ENCODE results near the gene RUFY3.

The RUFY3 gene

DNA sequence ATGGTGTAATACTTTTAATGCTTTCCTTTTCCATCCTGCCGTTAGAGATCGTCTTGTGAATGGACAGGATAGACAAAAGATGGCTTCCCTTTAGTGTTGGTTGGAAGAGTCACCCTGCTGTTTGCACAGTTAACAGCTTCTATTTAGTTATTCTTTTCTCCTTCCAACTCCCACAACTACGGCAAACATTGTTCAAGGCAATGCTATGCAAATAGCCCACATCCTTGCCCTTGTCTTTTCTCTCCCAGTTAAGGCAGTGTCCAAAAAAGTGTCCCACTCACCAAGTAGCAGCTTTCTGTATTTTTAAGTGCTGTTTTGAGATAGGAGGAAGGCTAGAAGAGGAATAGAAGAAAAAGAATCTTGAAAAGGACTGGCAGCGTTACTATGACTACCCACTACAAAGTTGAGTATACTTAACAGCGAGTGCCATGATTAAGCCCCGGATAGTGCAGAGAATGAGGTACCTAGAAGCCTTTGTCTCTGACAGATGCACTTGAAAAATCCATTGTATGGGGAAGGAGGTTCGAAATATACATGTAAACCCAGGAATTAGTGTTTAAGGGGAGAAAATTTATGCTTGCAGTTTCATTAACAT, 12.1 kb upstream of the RUFY3 start:
- Histone ChIP-seq H3K4me1 (ENCODE audit: control insufficient read depth, insufficient read depth, low read length) (peaks cover 12% of the 10 kb centered on the region), H3K9ac (ENCODE audit: low read length) (no peak overlapping the region), H3K27me3 (ENCODE audit: control insufficient read depth, insufficient read depth, low read length) (no peaks in the 10 kb centered on the region), H3K27ac (ENCODE audit: low read depth, low read length) (no peak overlapping the region), H3K36me3 (ENCODE audit: control insufficient read depth, insufficient read depth, low read length) (no peaks in the 10 kb centered on the region), H3K4me3 (ENCODE audit: low read length) (no peak overlapping the region)

DNA sequence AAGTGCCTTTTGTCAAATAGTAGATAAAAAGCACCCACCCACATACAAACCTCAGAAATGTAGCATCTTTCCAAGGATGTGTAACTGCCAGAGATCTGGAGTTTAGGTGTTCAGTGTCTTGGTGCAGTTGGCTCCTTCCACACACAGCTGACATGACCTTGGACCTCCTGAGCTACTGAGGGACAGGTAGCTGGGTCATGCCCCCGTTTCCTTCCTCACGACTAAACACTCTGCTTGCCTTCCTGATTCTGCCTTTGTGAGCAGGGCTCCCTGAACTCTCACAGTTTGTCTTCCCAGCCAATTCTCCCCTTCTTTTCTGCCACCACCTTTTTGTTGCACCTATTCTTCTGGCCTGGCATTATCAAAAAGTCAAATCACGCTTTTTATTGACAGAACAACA, 10.2 kb upstream of the RUFY3 start:
- Histone ChIP-seq H3K4me1 (ENCODE audit: control insufficient read depth, insufficient read depth, low read length) (peaks cover 6% of the 10 kb centered on the region), H3K27me3 (ENCODE audit: control insufficient read depth, insufficient read depth, low read length) (no peaks in the 10 kb centered on the region), H3K36me3 (ENCODE audit: control insufficient read depth, insufficient read depth, low read length) (no peaks in the 10 kb centered on the region), H3K27ac (ENCODE audit: low read depth, low read length) (no peak overlapping the region), H3K9ac (ENCODE audit: low read length) (no peak overlapping the region), H3K4me3 (ENCODE audit: low read length) (no peak overlapping the region)

DNA sequence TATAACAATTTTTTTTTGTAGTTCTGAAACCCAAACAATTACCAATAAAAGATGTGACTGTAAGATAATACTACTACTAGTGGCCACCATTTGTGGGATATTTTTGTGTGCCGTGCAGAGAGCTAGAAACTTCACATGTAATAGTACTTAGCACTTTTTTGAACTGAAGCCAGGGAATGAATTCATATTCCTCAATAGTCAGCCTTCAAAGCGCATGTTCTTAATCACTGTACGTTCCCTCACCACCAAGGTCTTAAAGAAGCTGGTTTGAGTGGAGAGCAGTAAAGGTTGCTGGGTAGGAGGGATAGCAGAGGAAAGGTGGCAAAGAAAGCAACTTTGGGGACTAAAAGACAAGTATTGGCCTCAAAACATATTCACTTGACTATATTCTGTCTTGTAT, 9.6 kb upstream of the RUFY3 start:
- Histone ChIP-seq H3K4me3 (ENCODE audit: low read length) (no peak overlapping the region), H3K4me1 (ENCODE audit: control insufficient read depth, insufficient read depth, low read length) (peaks cover under 1% of the 10 kb centered on the region), H3K27ac (ENCODE audit: low read depth, low read length) (no peak overlapping the region), H3K36me3 (ENCODE audit: control insufficient read depth, insufficient read depth, low read length) (no peaks in the 10 kb centered on the region), H3K9ac (ENCODE audit: low read length) (no peak overlapping the region), H3K27me3 (ENCODE audit: control insufficient read depth, insufficient read depth, low read length) (no peaks in the 10 kb centered on the region)

DNA sequence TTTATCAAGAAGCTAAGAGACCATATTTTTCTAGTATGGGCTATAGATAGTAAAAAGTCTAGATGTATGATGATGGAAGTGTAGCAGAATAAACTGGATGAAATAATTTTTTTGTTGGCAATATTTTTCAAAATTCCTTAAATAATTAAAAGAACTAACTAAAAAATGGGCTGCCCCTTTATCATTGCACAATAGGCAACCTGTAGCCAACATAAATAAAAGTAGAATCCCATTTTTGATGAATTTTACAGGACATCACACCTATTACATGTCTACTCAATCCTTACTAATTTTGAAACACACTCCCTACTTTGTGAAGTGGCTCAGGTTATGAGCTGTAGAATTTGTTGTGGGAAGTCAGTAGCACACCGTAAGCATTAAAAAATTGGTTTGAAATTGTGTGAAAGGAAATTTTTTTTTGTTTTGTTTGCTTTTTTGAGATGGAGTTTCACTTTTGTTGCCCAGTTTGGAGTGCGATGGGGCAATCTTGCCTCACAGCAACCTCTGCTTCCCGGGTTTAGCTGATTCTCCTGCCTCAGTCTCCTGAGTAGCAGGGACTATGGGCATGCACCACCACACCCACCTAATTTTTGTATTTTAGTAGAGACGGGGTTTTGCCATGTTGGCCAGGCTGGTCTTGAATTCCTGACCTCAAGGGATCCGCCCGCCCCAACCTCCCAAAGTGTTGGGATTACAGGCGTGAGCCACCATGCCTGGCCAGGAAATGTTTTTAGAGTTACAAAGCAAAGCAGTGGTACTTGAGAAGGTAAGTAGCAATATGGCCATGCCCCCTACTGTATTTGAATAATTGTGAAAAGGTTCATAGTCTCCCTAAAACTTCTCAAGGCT, 8.9 kb upstream of the RUFY3 start:
- Histone ChIP-seq H3K27ac (ENCODE audit: low read depth, low read length) (no peak overlapping the region), H3K36me3 (ENCODE audit: control insufficient read depth, insufficient read depth, low read length) (no peaks in the 10 kb centered on the region), H3K4me3 (ENCODE audit: low read length) (no peak overlapping the region), H3K27me3 (ENCODE audit: control insufficient read depth, insufficient read depth, low read length) (no peaks in the 10 kb centered on the region), H3K9ac (ENCODE audit: low read length) (no peak overlapping the region), H3K4me1 (ENCODE audit: control insufficient read depth, insufficient read depth, low read length) (no peaks in the 10 kb centered on the region)

DNA sequence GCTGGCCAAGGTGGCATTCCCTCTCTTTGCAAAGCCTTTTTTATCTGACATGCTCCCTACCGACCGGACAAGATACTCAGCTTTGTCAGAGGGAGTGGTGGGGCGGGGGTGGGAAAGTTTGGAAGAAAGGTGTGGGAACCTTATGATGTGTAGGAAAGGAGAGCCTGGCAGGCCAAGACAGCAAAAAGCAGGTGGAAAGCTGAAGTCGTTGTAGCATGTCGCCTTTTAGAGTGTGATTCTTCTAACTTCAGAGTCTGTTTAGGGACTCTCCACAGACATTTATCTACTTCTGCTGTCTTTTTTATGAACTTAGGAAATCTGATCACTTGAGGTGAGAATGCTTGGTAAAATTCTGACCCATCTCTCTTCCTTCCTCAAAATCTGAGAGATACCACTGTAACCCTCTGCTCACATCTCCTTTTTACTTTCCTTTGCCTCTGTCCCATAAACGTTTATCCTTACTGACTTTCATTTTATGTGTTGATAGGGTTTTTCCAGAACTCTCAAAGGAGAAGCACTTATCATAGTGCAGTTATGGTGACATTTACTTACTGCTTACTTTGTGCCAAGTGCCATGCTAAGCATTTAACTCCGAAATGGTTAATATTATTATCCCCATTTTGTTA, 8.2 kb upstream of the RUFY3 start:
- H3K27me3 ChIP-seq (ENCODE audit: control insufficient read depth, insufficient read depth, low read length), result no peaks in the 10 kb centered on the region
- H3K27ac ChIP-seq (ENCODE audit: low read depth, low read length), result no peak overlapping the region
- no peaks in the 10 kb centered on the region for H3K4me1 ChIP-seq (ENCODE audit: control insufficient read depth, insufficient read depth, low read length)

DNA sequence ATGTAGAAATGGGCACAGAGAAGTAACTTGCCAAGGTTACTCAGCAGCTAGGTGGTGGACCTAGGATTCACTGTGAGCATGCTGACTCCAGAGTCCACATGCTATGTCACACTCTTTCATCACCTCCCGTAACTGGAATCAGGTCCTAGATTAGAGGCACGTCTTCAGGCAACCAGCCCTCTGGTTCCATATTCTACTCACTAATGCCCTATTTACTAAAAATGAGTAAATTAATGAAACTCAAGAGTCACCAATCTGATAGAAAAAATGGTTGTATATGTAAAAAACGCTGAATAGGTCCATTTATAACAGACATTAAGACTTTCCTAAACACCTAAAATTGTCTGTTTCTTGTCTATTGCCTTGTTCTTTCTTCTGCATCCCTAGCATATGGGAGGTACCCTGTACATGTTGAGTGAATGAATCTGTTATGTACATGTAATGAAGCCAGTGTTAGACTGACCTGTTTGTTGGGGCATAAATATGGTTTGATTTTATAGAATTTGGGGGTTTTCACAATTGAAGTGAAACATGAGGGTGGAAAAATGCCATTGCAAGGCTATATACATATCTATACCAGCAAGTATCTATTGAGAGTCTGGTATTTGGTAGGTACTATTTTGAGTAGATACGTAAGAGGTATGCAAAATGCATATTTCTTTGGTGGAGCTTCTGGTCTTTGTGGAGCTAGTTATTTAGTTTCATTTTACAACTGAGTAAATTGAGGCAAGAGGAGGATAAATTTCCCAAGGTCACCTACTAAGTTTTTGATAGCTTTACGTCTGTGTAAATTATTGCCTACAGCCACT, 7.5 kb upstream of the RUFY3 start:
- Histone ChIP-seq H3K4me3 (ENCODE audit: low read length) (no peak overlapping the region), H3K27ac (ENCODE audit: low read depth, low read length) (no peak overlapping the region), H3K9ac (ENCODE audit: low read length) (no peak overlapping the region), H3K4me1 (ENCODE audit: control insufficient read depth, insufficient read depth, low read length) (no peaks in the 10 kb centered on the region), H3K27me3 (ENCODE audit: control insufficient read depth, insufficient read depth, low read length) (no peaks in the 10 kb centered on the region), H3K36me3 (ENCODE audit: control insufficient read depth, insufficient read depth, low read length) (no peaks in the 10 kb centered on the region)

More for the DNA sequence above, 8.2 kb upstream of the RUFY3 start:
- Histone ChIP-seq H3K4me3 (ENCODE audit: low read length) (no peak overlapping the region), H3K9ac (ENCODE audit: low read length) (no peak overlapping the region), H3K36me3 (ENCODE audit: control insufficient read depth, insufficient read depth, low read length) (no peaks in the 10 kb centered on the region)

DNA sequence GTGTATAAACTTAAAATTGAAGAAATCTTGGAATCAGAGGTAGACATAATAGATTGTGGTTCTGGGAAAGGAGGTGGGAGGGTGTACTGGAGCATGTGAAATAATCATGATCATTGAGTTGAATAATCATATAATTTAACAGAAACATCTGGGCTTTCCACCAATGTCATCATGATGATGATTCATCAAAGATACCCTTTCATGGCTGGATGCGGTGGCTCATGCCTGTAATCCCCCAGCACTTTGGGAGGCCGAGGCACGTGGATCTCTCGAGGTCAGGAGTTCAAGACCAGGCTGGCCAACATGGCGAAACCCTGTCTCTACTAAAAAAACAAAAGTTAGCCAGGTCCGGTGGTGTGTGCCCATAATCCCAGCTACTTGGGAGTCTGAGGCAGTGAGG, 6.7 kb upstream of the RUFY3 start:
- no peak overlapping the region for H3K9ac ChIP-seq (ENCODE audit: low read length)
- no peaks in the 10 kb centered on the region for H3K4me1 ChIP-seq (ENCODE audit: control insufficient read depth, insufficient read depth, low read length)

DNA sequence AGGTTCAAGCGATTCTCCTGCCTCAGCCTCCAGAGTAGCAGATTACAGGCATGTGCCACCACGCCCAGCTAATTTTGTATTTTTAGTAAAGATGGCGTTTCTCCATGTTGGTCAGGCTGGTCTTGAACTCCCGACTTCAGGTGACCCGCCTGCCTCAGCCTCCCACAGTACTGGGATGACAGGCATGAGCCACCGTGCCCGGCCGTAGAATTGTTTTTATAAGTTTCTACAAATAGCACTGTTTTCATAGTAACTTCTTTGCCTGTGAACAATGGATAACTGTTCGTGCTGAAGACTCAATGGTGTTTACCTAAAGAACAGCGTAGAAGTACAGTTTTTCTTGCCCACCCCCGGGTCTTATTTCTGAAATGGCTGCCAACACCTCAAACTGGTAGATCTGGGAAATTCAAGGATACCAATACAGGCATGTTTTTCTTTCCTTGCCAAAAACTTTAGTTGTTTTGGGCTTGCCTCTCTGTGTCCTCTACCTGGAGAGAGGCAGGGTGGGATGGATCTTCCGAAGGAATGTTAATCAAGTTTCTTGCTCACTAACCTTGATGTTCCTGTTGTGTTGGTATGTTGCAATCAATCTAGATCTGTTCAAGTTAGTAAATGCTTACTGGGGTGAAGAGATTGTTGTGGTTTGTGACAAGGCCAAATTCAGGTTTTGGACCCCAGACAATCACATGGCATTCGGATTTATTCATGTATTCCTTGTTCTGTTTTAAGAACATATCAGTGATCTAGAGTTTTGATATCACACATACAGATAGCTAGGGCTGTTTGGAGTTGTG, 2.8 kb upstream of the RUFY3 start:
- Histone ChIP-seq H3K27ac (ENCODE audit: low read depth, low read length) (no peak overlapping the region), H3K4me3 (ENCODE audit: low read length) (no peak overlapping the region), H3K27me3 (ENCODE audit: control insufficient read depth, insufficient read depth, low read length) (no peaks in the 10 kb centered on the region), H3K4me1 (ENCODE audit: control insufficient read depth, insufficient read depth, low read length) (peaks cover 4% of the 10 kb centered on the region), H3K9ac (ENCODE audit: low read length) (no peak overlapping the region), H3K36me3 (ENCODE audit: control insufficient read depth, insufficient read depth, low read length) (no peaks in the 10 kb centered on the region)

More for the DNA sequence above, 6.7 kb upstream of the RUFY3 start:
- no peak overlapping the region for H3K4me3 ChIP-seq (ENCODE audit: low read length)
- H3K36me3 ChIP-seq (ENCODE audit: control insufficient read depth, insufficient read depth, low read length), result no peaks in the 10 kb centered on the region
- no peak overlapping the region for H3K27ac ChIP-seq (ENCODE audit: low read depth, low read length)
- H3K27me3 ChIP-seq (ENCODE audit: control insufficient read depth, insufficient read depth, low read length), result no peaks in the 10 kb centered on the region

DNA sequence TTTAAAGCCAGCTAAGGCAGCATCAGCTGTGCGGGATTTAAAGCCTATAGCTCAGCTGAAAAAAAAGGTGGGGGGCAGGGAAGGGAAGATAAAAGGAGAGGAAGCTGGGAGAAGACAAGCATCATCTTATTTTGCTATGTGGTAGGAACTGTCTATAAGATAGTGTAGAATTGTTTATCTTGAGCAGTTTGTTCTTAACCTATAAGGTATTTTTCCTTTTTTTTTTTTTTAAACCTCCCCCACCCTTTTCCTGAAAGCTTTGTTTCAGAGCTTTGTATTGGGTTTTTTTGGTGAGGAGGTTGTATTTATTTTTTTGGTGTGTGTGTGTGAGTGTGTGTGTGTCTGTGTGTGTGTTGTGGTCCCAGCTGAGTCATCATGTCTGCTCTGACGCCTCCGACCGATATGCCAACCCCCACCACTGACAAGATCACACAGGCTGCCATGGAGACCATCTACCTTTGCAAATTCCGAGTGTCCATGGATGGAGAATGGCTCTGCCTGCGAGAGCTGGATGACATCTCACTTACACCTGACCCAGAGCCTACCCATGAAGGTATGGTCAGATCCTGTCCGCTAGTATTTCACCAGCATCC, 531 bp downstream of the RUFY3 start:
- H3K27me3 ChIP-seq (ENCODE audit: control insufficient read depth, insufficient read depth, low read length), result no peaks in the 10 kb centered on the region
- peaks cover 4% of the 10 kb centered on the region for H3K4me1 ChIP-seq (ENCODE audit: control insufficient read depth, insufficient read depth, low read length)
- H3K9ac ChIP-seq (ENCODE audit: low read length), result no peak overlapping the region
- peak overlapping the region; percentile 64 for H3K4me3 ChIP-seq (ENCODE audit: low read length)
- H3K36me3 ChIP-seq (ENCODE audit: control insufficient read depth, insufficient read depth, low read length), result peaks cover 3% of the 10 kb centered on the region
- peak overlapping the region; percentile 74 for H3K27ac ChIP-seq (ENCODE audit: low read depth, low read length)

DNA sequence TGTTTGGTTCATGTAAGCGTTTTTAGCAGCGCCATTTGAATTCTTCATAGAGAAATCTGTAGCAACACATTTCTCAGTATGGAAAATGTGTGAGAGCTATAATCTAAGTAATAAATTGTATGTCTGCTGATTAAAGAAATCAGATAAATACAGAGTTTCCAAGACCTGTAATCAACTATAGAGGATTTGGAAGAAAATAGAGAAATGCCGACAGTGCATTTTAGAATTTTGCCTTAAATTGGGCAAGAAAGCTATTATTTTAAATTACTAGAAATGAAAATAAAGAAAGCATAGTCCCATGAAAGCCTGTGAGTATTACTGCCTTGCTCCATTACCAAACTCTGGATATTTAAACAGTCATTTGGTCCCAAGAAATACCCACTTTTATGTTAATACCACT, 2.7 kb downstream of the RUFY3 start:
- Histone ChIP-seq H3K4me1 (ENCODE audit: control insufficient read depth, insufficient read depth, low read length) (peaks cover 4% of the 10 kb centered on the region), H3K27ac (ENCODE audit: low read depth, low read length) (no peak overlapping the region), H3K27me3 (ENCODE audit: control insufficient read depth, insufficient read depth, low read length) (no peaks in the 10 kb centered on the region), H3K36me3 (ENCODE audit: control insufficient read depth, insufficient read depth, low read length) (peaks cover 3% of the 10 kb centered on the region), H3K9ac (ENCODE audit: low read length) (no peak overlapping the region), H3K4me3 (ENCODE audit: low read length) (no peak overlapping the region)

DNA sequence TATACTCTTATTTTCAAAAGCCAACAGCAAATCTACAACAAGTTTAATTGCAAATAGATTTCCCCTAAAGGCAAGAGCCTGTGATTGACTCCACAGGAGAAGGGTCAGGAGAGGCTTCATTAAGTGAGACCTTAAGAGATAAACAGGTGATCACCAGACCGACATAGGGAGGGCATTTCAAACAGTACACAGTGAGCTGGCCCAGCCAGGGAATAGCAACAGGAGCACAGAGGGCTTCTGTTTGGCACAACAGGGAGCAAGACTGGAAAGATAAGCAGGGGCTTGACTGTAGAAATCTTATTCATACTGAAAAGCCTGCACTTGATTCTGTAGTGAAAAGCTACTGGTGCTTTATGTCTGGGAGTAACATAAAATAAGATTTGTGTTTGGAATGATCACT, 3.9 kb downstream of the RUFY3 start:
- Histone ChIP-seq H3K36me3 (ENCODE audit: control insufficient read depth, insufficient read depth, low read length) (peaks cover 3% of the 10 kb centered on the region), H3K4me3 (ENCODE audit: low read length) (no peak overlapping the region), H3K27me3 (ENCODE audit: control insufficient read depth, insufficient read depth, low read length) (no peaks in the 10 kb centered on the region), H3K9ac (ENCODE audit: low read length) (no peak overlapping the region), H3K4me1 (ENCODE audit: control insufficient read depth, insufficient read depth, low read length) (peaks cover 4% of the 10 kb centered on the region), H3K27ac (ENCODE audit: low read depth, low read length) (no peak overlapping the region)

Measured in rectal smooth muscle tissue (tissue), 1 donor.